IMR-90 (cell line): Measurements from ENCODE around the gene GSE1.

ENCODE experiments used
- CTCF ChIP-seq: conservative IDR thresholded peaks from 2 replicates; pipeline ENCODE4 v1.5.1; 2012; ENCODE audit warnings: mild to moderate bottlenecking, low read depth, low read length, improper control_type of control experiment
- POLR2A ChIP-seq: IDR thresholded peaks from 2 replicates; pipeline ENCODE4 v1.6.1; 2012; ENCODE audit warnings: mild to moderate bottlenecking, low read depth, low read length
- RFX5 ChIP-seq: IDR thresholded peaks from 2 replicates; pipeline ENCODE4 v1.8.0; 2012; ENCODE audit warnings: low read depth, mild to moderate bottlenecking, low read length, moderate library complexity
- USF2 ChIP-seq: fragments of 150-350 bp; IDR thresholded peaks from 2 replicates; pipeline ENCODE4 v1.6.1; 2017; ENCODE audit warnings: mild to moderate bottlenecking, antibody characterized with exemption, low read length, low read depth

GRCh38 chr16:85642762-85643358 is 29.7 kb downstream of the GSE1 start:
- no peak for TF ChIP-seq RFX5
- TF ChIP-seq POLR2A: no peak
- no peak for TF ChIP-seq CTCF
- no peak for TF ChIP-seq USF2
